ENCODE data around the gene ZNF469.

- TF ChIP-seq CTCF (IDR thresholded peaks at IDR 0.05) (no peak), POLR2A (IDR thresholded peaks at IDR 0.05) (no peak), EP300 (IDR thresholded peaks at IDR 0.05) (no peak)
Observed at GRCh38 chr16:88395669-88396584, 13.2 kb downstream of the ZNF469 start.
